GM19397 (cell line): ENCODE data around the gene DPM1.

Source experiments
- ATAC-seq: cut with Tn5 transposase; IDR thresholded peaks from one replicate; pipeline ENCODE4 v1.9.1; 2021; ENCODE audit warnings: mild to moderate bottlenecking, moderate library complexity; ENCODE audit not compliant: unreplicated experiment

The DPM1 gene

GRCh38 chr20:50903353-50904051 lies 54.8 kb downstream of the DPM1 start:
- no peak for ATAC-seq

GRCh38 chr20:50901301-50901700 lies 57.0 kb downstream of the DPM1 start:
- no peak for ATAC-seq

- ATAC-seq = no peak
These were observed 58.1 kb downstream of the DPM1 start for GRCh38 chr20:50900261-50900660.

GRCh38 chr20:50898475-50898874 lies 59.9 kb downstream of the DPM1 start:
- ATAC-seq = no peak

GRCh38 chr20:50895111-50895830 lies 63.1 kb downstream of the DPM1 start:
- ATAC-seq = no peak

GRCh38 chr20:50893620-50894019 lies 64.7 kb downstream of the DPM1 start:
- no peak for ATAC-seq

- no peak for ATAC-seq
These were observed 65.9 kb downstream of the DPM1 start for GRCh38 chr20:50892394-50892793.

GRCh38 chr20:50891138-50891537 lies 67.2 kb downstream of the DPM1 start:
- ATAC-seq = no peak

GRCh38 chr20:50887576-50887975 lies 70.8 kb downstream of the DPM1 start:
- no peak for ATAC-seq

GRCh38 chr20:50886184-50886790 lies 72.0 kb downstream of the DPM1 start:
- ATAC-seq = no peak

GRCh38 chr20:50885781-50886180 lies 72.6 kb downstream of the DPM1 start:
- no peak for ATAC-seq

GRCh38 chr20:50885068-50885467 lies 73.3 kb downstream of the DPM1 start:
- no peak for ATAC-seq
